CD4-positive, alpha-beta T cell treated with Interleukin-6 for 4 hours (primary cell): ENCODE data around the gene LZTS3.
A peak's percentile ranks its signal among the peaks of the same experiment; 100 is the strongest.
"Not testable (repeated sequence)": the region's sequence is repeated elsewhere in the genome, so short reads cannot be mapped to it uniquely, and the experiment has no call there.

Experiments
- DNase-seq: peaks from one replicate; pipeline ENCODE4 v3.0.0-alpha.2; 2020; ENCODE audit warnings: mixed read lengths

The LZTS3 gene

GRCh38 chr20:3166913-3167342, 6.4 kb downstream of the LZTS3 start:
- DNase-seq, result no peak

GRCh38 chr20:3166338-3166912, 6.9 kb downstream of the LZTS3 start:
- DNase-seq, result no peak

DNA sequence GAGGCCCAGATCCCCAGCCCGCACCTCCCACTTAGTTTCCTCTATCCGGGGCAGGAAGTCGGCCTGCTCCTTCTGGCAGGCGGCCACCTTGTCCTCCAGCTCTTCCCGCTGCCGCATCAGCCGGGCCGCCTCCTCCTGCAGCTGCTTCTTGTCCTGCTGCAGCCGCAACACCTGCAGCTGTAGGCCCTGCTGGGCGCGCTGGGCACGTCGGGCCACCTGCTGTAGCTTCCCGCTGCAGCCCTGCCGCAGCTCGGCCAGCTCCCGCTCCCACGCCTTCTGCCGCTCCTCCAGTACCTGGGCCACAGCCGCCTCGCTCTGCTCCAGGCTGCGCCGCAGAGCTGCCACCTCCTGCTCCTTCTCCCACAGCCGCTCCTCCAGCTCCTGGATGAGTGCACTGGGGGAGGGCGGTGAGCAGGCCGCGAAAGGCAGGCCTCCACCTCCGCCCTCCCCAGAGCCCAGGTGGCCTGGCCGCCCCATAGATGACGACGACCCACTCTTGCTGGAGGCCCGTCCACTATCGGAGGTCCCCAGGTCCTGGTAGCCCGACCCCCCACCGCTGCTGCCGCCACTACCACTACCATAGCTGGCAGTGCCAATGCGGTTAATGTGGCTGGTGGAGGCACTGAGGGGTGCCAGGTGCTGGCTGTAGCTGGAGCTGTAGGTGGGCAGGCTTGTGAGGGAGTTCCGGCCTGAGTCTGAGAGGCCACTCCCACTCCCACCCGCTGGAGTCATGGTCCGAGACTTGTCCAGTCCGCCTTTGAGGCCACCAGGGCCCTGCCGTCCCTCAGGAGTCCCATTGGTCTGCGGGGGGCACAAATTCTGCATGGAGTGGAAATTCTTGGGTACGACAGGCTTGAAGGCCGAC, 7.6 kb downstream of the LZTS3 start:
- peak; percentile 18 for DNase-seq

DNA sequence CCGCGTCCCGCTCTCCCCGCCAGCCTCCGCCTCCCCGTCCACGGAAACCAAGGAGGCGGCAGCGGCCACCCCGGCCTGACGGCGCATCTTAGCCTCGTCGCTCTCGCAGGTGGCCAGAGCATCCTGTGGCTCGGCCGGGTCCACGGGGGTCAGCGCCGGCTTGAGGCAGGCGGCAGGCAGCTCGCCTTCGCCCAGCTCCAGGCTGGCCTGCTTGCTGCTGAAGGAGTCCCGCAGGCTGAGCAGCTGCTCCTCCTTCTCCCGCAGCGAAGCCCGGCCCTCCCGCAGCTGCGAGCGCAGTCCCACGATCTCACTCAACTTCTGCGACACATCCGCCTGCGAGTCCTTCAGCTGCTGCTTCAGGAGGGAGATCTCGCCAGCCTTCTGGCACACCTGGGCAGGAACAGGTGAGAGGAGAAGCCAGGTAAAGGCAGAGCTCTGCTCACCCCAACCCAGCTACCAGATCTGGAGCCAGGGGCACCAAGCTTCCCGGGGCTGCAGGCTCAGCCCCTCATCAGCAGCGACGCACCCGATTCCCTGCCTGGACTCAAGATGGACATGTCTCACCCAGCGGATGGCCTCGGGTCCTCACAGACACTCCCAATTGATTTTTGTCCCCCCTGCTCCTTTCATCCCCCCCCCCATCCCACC, 8.5 kb downstream of the LZTS3 start:
- DNase-seq, result no peak

DNA sequence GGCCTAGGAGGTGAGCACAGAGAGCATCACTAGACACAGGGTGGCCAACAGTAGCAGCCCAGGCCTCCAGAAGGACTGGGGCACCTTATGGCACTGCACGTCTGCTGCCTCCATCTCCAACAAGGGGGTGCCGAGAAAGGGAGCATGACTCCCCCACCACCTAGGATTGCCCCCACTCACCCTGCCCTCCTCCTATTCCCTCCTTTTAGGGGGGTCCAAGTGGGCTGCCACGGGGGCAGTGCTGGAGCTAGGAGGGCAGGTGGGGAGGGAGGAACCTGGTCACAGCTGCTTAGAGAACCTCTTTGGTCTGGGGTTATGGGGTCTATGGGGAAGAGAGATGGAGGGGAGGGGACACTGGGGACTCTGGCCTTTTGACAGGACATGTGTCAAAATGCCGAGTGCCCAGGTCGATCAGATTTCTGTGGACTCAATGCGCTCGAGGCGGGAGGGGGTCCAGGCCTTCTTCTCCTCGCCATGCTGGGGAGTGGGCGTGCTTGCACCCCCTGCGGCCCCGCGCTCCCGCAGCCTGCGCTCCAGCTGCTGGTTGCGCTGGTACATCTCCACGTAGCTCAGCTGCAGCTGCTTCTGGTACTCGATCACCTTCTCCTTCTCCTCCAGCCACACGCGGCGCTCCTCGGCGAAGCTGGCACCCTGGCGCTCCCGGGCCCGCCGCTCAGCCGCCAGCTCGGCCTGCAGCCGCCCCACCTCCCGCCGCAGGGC, 9.1 kb downstream of the LZTS3 start:
- DNase-seq, result no peak

- no peak for DNase-seq
These were observed 10.0 kb downstream of the LZTS3 start for GRCh38 chr20:3163099-3164042.

DNA sequence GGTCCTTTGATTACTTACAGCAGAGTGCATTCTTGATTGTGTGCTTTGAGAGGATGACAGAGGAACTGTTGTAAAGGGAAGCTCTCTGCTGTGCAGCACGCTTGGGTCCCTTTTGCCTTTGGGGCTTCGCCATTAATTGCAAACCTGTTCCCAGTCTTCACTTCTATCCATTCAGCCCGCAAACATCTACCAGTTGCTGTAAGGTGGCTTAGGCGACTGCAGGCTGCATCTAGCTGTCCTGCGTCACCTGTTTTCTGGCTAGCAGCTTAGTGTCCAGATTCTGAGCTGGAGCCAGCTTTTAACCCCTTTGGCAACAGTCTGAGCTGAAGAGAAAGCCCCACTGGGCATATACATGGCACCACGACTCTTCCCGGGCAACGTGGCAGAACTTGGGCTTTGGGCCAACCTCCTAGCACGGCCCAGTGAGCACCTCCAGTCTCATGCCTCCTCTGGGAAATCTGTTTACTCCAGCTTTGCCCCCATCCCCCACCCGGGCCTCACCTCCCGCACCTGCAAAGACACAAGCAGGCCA, 11.2 kb downstream of the LZTS3 start:
- no peak for DNase-seq

GRCh38 chr20:3161316-3162079, 11.9 kb downstream of the LZTS3 start:
- no peak for DNase-seq

GRCh38 chr20:3160418-3160817, 12.9 kb downstream of the LZTS3 start:
- no peak for DNase-seq

DNA sequence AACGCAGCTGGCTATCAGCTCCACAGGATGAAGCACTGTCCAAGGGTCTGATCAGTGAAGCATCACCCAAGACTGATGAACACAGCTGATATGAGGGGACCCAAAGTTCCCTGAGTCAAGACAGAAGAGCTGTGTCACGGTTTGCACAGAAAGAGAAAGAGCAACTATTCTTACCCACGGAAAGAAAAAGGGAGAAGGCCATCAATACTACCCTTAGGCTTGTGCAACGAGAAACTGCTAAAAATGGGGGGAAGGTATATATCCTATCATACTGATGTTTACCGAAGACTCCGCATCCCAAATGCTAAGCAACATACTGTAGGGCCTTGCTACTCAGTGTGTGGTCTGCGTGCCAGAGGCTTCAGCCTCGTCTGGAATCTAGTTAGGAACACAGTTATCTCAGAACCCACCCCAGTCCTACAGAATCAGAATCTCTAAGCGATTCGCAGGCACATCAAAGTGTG, 14.3 kb downstream of the LZTS3 start:
- DNase-seq, result no peak

DNA sequence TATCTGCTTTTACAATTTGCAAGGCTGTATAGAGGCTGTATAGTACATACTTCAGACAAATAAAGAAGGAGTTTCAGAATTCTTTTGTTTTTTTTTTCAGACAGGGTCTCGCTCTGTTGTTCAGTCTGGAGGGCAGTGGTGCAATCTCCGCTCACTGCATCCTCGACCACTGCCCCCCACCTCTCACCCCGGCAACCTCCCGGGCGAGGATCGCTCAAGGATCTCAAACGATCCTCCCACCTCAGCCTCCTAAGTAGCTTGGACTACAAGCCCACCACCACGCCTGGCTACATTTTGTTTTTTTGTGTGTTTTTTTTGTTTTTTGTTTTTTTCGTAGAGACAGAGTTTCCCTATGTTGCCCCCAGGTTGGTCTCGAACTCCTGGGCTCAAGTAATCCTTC, 15.5 kb downstream of the LZTS3 start:
- DNase-seq, result no peak

DNA sequence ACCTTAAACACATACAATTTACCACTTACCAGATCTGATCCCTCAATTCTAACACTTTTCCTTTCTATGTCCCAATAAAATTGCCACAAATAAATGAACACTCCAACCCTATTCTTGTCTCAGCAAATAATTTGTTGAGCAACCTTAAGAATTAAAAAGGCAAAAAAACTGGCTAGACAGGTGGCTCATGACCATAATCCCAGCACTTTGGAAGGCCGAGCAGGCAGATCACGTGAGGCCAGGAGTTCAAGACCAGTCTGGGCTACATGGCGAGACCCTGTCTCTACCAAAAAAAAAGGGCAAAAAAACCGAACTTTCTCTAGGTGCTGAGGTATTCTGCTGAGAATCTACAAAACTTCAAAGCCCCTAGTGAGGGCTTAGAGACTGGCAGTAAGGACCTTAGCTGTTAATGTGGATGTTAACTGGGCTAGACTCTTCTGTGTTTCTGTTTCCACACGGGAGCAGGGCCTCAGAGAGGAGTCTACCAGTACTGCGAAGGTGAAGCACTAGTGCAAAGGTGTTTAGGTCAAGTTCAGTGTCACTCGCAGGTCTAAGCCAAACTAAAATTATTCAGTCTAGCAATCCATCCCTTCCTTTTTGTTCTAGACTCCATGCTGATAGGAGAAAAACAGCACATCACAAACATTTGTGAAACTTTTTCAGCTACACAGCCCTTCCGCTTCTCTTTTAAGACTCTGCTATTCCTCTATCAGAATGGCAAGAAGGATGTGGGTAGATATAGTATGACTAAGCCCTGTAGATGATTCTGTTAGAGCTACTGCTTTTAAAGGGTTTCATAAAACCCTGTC, 16.3 kb downstream of the LZTS3 start:
- DNase-seq, result peak; percentile 26

GRCh38 chr20:3152057-3152644, 21.2 kb downstream of the LZTS3 start:
- DNase-seq, result not testable (repeated sequence)

DNA sequence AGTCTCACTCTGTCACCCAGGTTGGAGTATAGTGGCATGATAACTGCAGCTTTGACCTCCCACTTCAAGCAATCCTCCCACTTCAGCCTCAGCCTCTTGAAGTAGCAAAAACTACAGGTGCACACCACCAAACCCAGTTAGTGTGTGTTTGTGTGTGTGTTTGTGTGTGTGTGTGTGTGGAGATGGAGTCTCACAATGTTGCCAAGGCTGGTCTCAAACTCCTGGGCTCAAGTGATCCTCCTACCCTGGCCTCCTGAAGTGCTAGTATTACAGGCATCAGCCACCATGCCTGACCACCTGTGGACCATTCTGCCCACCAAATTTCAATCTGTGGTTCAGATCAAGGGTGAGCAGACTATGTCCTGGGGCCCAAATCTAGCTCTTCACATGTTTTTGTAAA, 22.4 kb downstream of the LZTS3 start:
- no peak for DNase-seq

GRCh38 chr20:3146732-3147341, 26.5 kb downstream of the LZTS3 start:
- no peak for DNase-seq

DNA sequence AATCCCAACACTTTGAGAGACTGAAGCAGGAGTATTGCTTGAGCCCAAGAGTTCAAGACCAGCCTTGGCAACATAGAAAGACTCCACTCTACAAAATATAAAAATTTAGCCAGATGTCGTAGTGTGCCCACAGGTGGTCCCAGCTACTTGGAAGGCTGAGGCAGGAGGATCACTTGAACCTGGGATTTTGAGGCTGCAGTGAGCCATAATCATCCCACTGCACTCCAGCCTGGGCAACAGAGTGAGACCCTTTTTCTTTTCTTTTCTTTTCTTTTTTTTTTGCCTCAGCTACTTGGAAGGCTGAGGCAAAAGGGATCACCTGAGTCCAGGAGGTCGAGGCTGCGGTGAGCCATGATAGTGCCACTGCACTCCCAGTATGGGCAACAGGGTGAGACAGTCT, 31.6 kb downstream of the LZTS3 start:
- no peak for DNase-seq

DNA sequence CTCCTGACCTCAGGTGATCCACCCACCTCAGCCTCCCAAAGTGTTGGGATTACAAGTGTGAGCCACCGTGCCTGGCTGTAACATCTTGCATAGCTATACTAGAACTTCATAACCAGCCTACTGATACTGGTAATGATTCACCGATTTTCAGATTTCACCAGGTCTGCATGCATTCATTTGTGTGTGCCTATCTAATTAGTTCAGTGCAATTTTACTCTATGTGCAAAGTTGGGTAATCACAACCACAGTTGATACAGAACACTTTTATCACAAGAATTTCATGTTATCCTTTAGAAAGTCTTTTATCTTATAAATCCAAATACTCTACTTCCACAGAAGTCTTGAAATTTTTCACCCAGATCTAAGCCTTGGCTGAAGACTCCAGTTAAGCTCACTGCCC, 35.9 kb downstream of the LZTS3 start:
- no peak for DNase-seq

- no peak for DNase-seq
These were observed 37.8 kb downstream of the LZTS3 start for GRCh38 chr20:3135507-3136070.

DNA sequence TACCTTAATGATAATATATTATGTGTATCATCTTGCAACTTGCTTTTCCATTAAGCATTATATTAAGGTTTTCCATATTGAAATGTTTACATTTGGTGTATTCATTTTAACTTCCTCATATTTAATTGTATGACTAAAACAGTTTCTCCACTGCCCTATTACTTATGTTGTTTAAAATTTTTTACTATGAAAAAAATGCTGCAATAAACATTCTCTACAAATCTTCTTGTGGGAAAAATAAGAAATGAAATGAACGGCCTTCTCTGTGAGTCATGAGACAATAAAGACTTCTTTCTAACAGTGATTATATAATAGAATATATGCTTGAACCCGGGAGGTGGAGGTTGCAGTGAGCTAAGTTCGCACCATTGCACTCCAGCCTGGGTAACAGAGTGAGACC, 39.2 kb downstream of the LZTS3 start:
- no peak for DNase-seq
